Uterus (tissue), 2 donors: ENCODE measurements around the gene CHID1.

Experiments
- POLR2A ChIP-seq, 2 donors: fragments of 450-650 bp; IDR thresholded peaks; one replicate each; pipeline ENCODE4 v1.6.1; 2016; ENCODE audit warnings: antibody characterized with exemption in 2 of 2, mild to moderate bottlenecking in 1 of 2, moderate library complexity in 1 of 2
- TF ChIP-seq, protein P1 (sequence below), 4 experiments: fragments of 200-600 bp in 2 of 4; fragments of 450-650 bp in 2 of 4; sonication (generic) in 2 of 4; IDR thresholded peaks; one replicate each; pipeline ENCODE4 v1.5.1; 2016 to 2019; ENCODE audit warnings: antibody characterized with exemption in 4 of 4, mild to moderate bottlenecking in 2 of 4, moderate library complexity in 1 of 4

DNA sequence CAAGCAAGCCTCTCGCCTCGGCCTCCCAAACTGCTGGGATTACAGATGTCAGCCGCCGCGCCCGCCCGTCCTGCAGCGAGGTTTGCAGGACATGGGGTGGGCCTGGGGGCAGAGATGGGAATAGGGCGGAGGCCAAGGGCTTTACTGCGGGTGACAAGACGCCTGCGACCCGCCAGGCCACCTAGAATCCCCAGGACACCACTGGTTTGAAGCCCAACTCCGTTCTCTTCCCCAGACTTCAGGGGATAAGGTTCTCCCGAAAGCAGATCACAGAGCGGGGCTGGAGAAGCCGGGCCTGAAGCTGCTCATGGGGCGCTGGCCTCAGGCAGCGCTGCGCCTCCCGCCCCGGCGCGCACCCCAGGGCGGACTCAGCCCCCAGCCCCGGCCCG, 68.6 kb downstream of the CHID1 start:
- TF ChIP-seq, protein P1, sequence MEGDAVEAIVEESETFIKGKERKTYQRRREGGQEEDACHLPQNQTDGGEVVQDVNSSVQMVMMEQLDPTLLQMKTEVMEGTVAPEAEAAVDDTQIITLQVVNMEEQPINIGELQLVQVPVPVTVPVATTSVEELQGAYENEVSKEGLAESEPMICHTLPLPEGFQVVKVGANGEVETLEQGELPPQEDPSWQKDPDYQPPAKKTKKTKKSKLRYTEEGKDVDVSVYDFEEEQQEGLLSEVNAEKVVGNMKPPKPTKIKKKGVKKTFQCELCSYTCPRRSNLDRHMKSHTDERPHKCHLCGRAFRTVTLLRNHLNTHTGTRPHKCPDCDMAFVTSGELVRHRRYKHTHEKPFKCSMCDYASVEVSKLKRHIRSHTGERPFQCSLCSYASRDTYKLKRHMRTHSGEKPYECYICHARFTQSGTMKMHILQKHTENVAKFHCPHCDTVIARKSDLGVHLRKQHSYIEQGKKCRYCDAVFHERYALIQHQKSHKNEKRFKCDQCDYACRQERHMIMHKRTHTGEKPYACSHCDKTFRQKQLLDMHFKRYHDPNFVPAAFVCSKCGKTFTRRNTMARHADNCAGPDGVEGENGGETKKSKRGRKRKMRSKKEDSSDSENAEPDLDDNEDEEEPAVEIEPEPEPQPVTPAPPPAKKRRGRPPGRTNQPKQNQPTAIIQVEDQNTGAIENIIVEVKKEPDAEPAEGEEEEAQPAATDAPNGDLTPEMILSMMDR (IDR thresholded peaks at IDR 0.05): no peak
- no peak for TF ChIP-seq POLR2A (IDR thresholded peaks at IDR 0.05)
